HG02973 (cell line): Measurements from ENCODE around the gene UBA6.
"Not testable (repeated sequence)": the region's sequence is repeated elsewhere in the genome, so short reads cannot be mapped to it uniquely, and the experiment has no call there.

Experiments used
- ATAC-seq: cut with Tn5 transposase; IDR thresholded peaks from one replicate; pipeline ENCODE4 v1.9.1; 2021; ENCODE audit warnings: moderate library complexity; ENCODE audit not compliant: unreplicated experiment

Gene UBA6

GRCh38 chr4:67674098-67674497 is 26.9 kb downstream of the UBA6 start:
- no peak for ATAC-seq

GRCh38 chr4:67668315-67668714 is 32.6 kb downstream of the UBA6 start:
- ATAC-seq = no peak

- ATAC-seq = no peak
Observed at GRCh38 chr4:67660418-67660817, 40.5 kb downstream of the UBA6 start.

GRCh38 chr4:67659065-67659464 is 41.9 kb downstream of the UBA6 start:
- no peak for ATAC-seq

GRCh38 chr4:67658302-67658701 is 42.7 kb downstream of the UBA6 start:
- ATAC-seq = no peak

GRCh38 chr4:67651536-67651935 is 49.4 kb downstream of the UBA6 start:
- ATAC-seq = no peak

- ATAC-seq = no peak
Observed at GRCh38 chr4:67638136-67638535, 62.8 kb downstream of the UBA6 start.

- ATAC-seq = not testable (repeated sequence)
Observed at GRCh38 chr4:67636978-67637377, 64.0 kb downstream of the UBA6 start.

- no peak for ATAC-seq
Observed at GRCh38 chr4:67635331-67635730, 65.6 kb downstream of the UBA6 start.

GRCh38 chr4:67634741-67635140 is 66.2 kb downstream of the UBA6 start:
- no peak for ATAC-seq

GRCh38 chr4:67632492-67632891 is 68.5 kb downstream of the UBA6 start:
- no peak for ATAC-seq

- ATAC-seq = no peak
Observed at GRCh38 chr4:67624939-67625338, 76.0 kb downstream of the UBA6 start.

- ATAC-seq = no peak
Observed at GRCh38 chr4:67616478-67616877, 84.5 kb downstream of the UBA6 start.

GRCh38 chr4:67615119-67615518 is 85.8 kb downstream of the UBA6 start:
- ATAC-seq = no peak

GRCh38 chr4:67614186-67614585 is 86.8 kb downstream of the UBA6 start:
- ATAC-seq = no peak

- no peak for ATAC-seq
Observed at GRCh38 chr4:67608027-67608426, 92.9 kb downstream of the UBA6 start.

- no peak for ATAC-seq
Observed at GRCh38 chr4:67604749-67605148, 96.2 kb downstream of the UBA6 start.

GRCh38 chr4:67604029-67604381 is 97.0 kb downstream of the UBA6 start:
- no peak for ATAC-seq

GRCh38 chr4:67603310-67604028 is 97.5 kb downstream of the UBA6 start:
- ATAC-seq = no peak

GRCh38 chr4:67593741-67594175 is 107.2 kb downstream of the UBA6 start:
- ATAC-seq = no peak

- no peak for ATAC-seq
Observed at GRCh38 chr4:67587156-67587555, 113.8 kb downstream of the UBA6 start.

- ATAC-seq = no peak
Observed at GRCh38 chr4:67584496-67584895, 116.5 kb downstream of the UBA6 start.

GRCh38 chr4:67581913-67582312 is 119.0 kb downstream of the UBA6 start:
- no peak for ATAC-seq
